ENCODE measurements around the gene XPA. TPM values are rescaled to one million over a fixed set of nuclear protein-coding genes. Genes with fewer than 3 reads are reported as not detected.
"Not testable (repeated sequence)": the region's sequence is repeated elsewhere in the genome, so short reads cannot be mapped to it uniquely, and the experiment has no call there.

Gene XPA
- polyA plus RNA-seq, 3 donors = 33.5 to 34.0 (median 34.0) TPM

DNA sequence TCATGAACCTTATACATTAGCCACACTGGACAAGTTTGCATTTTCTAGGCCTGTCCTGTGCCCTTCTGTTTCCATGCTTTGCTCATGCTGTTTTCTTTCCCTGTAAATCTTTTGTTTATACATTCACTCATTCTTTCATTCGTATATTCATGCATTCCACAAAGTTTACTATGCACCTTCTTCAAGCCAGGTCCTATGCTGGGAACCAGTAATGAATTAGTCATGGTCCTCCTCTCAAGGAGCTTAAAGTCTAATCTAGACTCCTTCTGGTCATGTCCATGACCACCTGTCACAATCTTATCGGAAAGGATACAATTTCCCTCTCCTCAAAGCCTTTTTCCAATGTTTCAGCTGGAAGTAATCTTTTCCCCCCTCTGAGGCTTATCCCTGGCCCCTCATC lies 9.1 kb upstream of the XPA start:
- DNase-seq = no peak

DNA sequence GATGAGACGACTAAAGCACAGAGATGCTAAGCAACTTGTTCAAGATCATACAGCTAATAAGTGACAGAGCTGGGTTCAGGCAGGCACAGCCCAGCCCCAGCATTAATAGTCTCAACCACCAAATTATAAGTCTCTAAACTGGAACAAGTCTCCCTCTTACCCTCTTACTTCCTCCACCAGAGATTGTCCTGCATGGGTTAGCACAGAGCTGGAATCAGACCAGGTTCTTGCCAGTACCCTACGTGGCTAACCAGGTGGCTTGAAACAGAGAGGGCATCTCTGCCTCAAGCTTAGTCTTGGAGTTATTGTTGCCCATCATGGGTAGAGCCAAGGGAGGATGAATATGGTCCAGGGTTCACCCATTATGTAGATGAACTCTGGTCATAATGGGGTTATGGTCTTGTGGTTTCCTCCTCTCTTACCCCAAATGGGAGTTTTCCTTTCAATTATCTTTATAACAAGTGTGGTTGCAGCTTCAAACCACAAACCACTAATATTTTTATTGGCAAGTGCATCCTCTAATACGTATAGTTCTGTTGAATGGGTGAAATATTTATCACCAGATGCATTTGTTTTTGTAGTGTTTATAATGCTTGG lies 8.3 kb upstream of the XPA start:
- no peak for DNase-seq

DNA sequence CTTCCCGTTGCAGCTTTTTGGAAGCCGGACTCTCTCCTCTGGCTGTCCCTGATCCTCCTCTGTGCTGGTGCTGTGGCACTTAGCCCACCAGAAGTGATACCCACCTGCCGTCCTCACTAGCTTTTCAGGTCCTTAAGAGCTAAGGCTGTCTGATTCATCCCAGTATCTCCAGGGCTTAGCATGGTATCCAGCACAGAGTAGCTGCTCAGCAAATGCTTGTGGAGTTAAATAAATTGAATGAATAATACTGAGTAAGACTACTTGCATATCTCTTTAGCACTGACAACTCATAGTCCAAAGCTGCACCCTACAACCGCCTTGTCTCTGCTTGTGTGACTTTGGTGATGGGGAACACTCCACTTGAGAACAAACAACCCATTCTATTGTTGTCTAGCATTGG lies 7.7 kb upstream of the XPA start:
- DNase-seq = no peak

DNA sequence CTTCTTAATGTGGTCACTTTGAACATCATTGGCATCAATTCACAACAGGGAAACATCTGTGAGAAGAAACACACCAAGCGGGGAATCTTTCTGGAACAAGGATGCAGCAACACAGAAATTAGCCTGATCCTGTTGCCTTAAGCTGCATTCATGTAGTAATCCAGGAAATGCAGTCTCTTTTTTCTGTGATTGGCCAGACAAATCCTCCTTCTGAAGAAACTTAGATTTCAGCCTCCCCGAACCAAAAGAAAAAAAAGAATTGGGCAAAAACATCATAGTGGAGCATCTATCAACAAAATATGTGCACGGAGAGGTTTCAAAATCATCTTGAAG lies 7.2 kb upstream of the XPA start:
- DNase-seq = no peak

DNA sequence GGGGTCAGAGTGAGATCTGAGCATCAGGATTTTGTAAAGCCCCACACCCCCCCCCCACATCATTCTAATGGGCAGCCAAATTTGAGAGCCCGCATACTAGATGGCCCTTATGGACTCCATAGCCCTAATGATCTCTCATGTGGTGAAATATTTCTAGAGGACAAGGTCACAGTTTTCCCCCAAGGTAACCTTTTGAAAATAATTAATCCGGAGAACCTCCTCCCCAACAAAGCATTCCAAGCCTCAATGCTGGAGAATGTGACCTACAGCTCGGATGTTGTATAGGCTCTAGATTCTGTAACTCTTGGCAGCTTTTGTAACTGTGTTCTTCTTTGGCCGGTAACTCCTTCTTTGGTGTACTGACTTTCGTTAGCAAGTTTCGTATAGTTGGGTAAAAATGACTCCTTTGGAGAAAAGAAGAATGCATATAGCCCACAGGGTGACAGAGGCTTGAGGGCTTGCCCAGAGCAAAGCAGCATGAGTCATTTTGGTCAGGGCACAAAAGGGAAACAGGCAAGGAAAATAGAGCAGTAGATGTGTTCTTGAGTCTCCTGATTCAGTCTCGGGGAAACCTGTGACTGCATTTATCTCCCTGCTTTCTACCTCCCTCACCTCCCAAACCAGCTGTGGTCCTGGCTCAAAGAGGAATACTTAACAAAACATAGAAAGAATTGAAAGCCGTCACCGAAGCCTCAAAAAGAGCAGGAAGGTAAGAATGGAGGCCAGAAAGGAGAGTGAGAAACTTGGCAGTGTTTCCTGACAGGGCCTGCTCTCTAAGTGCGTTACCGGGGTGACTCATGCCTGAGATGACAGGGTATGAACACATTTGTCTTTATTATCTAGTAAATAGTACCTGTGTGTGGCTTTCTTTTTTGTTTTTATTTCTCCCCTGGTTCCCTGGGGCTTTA lies 6.6 kb upstream of the XPA start:
- no peak for DNase-seq

DNA sequence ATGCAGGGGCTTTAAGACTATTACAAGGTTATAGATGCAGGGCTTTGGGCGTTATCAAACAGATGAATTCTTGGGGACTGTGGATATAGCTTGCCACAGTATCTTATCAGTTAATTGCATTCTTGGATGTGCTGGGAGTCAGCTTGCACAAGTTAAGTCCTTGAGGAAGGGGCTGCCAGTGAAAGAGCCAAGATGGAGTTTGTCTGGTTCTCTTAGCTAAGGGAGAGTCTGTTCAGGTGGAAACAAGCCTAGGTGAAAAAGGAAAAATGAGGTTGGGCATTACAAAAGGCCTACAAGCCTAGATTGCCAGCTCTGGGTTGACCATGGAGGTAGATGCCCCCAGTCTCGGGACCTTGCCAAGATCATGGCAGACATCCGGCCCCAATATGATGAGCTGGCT lies 2.7 kb upstream of the XPA start:
- not testable (repeated sequence) for DNase-seq

DNA sequence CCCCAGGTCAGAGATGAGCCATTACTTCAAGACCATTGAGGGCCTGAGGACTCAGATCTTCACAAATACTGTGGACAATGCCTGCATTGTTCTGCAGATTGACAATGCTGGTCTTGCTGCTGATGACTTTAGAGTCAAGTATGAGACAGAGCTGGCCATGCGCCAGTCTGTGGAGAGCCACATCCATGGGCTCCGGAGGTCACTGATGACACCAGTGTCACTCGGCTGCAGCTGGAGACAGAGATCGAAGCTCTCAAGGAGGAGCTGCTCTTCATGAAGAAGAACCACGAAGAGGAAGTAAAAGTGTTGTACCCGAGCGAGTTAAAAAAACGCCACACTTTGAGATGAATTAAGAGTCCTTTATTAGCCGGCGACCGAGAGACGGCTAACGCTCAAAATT lies 2.1 kb upstream of the XPA start:
- not testable (repeated sequence) for DNase-seq

DNA sequence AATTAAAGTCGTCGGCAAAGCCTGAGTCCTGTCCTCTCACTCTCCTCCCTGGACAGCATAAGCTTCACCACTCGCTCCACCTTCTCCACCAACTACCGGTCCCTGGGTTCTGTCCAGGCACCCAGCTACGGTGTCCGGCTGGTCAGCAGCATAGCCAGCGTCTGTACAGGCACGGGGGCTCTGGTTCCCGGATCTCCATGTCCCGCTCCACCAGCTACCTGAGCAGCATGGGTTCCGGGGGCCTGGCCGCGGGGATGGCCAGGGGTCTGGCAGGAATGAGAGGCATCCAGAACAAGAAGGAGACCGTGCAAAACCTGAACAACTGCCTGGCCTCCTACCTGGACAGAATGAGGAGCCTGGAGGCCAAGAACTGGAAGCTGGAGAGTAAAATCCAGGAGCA lies 1.7 kb upstream of the XPA start:
- DNase-seq = no peak

DNA sequence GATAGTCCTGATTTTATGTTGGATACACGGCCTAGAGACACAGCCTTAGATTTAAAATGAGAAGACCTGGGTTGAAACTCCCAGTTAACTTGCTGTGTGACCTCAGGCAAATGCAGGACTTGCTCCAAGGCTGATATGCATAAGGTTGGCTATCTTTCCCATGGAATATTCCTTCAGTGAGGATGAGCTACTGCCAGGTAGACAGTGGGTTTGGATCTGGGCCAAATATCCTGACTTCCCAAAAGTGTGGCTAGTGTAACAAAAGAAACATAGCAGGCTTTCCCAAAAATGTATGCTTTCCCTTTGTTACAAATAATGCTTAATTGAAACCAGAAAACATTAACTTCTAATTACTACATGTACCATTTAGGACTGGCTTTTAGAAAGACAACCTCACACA lies 697 bp upstream of the XPA start:
- no peak for DNase-seq

DNA sequence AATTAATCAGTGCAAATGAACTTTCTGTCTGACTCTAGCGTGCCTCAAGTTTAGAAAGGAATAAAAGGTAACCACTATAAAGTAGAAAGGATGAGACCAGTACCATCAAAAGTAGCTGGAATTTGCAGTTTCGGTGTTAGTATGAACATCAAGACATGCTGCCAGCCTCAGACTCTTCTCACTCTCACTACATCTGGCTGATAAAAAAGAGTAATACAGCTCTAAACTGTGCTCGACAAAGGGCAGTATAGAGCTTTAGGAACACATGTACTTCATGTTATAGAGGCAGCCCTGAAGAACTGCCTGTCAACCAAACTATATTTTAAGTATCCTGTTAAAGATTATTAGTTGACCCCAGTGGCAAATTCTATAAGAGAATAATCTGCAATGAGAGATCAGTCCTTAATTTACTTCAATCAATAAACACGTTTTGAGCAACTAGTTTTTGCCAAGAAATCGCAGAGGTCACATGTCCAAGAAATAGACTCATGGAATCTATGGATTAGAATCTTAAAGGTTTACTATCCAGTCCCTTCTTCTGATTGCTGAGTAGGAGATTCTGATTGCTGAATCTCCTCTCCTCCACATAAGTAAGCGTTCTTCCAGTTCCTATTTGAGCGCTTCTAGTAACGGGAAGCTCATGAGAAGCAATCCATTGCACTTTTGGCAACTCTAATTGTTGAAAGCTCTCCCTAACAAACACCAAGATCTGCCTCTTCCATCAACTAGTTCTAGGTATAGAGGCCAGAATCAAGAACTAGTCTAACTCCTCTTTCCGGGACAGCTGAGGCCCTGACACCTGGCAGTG lies 941 bp downstream of the XPA start:
- DNase-seq = no peak

DNA sequence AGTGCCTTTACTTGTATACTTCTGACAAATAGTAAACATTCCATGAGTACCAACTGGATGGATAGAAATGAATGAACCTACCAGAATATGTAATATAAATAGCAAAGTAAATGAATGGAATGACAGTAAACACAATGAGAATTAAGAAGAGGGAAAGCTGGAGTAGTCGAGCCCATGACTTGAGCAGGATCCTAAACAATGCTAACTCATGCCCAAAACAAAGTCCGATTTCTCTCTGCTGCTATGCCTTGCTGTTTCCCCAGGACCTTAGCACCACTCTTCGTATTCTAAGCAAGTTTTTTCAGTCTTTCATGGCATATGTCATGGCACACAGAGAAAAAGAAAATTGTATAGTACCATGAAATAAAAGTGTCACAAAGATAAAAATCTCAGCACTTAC lies 1.8 kb downstream of the XPA start:
- DNase-seq = no peak

DNA sequence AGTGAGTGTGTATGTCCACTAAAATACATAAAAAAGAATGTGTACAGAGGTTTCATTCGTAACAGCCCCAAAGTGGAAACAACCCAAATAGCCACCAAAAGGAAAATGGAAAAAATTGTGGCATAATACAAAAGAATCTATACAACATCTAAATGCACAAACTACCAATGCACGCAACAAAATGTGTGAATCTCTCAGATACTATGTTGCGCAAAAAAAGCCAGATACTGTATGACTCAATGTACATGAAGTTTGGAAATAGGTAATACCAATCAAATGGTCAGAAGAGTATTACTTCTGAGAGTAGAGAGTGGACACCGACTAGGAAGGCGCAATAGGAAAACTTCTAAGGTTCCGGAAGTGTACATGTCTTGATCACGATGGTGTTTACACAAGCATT lies 2.4 kb downstream of the XPA start:
- no peak for DNase-seq

DNA sequence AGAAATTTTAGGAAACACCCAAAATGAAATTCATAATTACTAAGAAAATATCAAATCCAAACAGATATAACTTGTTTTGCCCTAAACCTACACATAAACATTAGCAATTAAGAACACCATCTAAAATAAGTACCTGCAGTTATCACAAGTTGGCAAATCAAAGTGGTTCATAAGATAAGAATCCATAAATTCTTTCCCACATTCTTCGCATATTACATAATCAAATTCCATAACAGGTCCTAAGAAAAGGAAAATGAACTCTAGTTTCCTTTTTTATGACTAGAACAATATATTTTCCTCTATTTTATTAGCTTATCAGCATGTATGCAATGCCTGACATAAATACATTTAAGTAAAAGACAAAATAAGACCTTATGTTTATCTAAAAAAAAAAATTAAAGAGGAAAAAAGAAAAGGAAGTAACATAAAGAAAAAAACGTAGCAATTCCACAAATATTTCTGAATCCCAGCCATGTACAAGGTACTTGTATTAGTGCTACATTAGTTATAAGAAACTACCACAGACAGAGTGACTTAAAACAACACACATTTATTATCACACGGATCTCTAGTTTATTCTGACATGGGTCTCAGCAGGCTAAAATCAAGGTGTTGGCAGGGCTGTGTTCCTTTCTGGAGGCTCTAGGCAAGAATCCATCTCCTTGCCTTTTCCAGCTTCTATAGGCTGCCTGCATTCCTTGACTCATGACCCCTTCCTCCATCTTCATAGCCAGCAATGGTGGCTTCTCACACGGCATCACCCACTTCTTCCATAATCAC lies 7.5 kb downstream of the XPA start:
- DNase-seq = no peak

DNA sequence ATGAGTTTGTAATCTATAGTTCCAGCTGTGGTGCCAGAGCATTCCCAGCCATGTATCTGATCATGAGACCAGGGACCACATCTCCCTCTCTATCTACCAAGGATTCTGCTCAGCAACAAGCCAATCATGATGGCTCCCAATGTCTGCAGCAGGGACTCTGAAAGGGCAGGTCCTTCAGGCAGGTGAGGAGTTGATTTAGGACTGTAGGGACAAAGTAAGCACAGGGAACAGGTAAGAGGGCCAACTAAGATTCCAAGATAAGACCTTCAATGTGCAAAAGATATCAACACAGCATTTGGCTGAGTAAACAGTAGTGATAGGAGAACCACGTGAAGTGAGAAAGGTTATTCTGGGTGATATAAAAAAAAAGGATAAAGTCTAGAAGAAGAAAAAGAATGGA lies 8.5 kb downstream of the XPA start:
- no peak for DNase-seq

DNA sequence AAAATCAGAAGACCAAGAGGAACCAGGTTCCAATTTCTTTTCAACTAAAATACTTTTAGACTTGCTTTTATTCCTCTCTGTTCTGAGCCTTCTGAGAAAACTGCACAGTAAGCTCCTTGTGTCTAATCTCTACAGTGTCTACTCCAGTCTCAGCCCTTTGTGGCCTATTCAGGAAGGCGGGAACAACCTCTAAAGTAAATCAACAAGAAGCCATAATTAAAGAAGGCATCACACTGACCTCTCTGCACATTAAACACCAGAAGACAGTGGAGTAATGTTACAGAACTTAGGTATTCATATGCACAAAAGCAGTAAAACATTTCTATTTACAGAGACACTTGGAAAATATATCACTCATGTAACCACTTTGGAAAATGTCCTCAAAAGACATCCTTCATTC lies 14.9 kb downstream of the XPA start:
- no peak for DNase-seq

DNA sequence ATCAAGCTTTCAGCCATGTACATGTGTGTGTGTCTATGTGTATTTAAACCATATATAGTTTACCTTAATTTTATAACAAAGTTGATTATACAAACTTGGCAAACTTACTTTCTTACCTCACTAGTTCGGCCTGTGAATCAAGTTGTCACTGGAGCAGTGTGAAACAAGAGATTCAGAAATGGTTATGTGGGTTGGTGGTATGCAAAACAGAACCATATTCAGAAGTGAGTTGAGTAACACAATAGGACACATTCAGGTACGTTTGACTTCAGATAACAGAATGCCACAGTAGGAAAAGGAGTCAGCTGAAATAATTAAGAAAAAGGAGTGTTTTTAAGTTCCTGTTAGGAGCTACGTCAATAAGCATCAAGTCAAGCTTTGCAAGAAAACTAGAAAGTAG lies 21.5 kb downstream of the XPA start:
- DNase-seq = no peak

DNA sequence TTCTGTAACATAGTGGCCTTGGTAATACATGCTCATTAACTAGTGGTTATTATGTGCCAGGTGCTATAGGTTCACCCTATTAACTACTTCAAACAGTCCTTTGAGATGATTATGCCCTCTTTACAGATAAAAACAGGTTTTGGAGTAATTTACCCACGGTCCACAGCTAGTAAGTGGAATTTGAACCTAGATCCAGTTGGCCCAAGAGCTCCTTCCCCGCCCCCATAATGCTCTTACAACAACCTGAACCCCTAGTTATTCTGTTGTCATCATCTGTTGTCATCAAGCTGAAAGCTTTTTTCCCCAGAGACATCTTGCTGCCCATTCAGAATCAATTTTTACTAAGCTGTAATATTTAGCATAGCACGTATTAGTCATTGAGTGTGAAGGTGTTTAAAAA lies 23.2 kb downstream of the XPA start:
- DNase-seq = no peak

DNA sequence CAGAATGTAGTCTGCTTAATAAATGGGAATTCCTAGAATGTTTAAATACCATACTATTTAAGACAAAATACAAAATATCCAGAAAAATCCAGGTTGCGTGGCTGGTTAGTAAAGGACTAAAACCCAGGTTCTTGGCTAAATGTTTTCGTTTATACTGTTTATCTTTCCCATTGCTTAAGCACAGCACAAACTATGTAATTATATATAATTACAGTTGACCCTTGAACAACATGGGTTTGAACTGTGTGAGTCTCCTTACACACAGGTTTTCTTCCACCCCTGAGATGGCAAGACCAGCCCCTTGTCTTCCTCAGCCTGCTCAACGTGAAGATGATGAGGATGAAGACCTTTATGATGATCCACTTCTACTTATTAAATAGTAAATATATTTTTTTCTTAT lies 24.7 kb downstream of the XPA start:
- DNase-seq = no peak

DNA sequence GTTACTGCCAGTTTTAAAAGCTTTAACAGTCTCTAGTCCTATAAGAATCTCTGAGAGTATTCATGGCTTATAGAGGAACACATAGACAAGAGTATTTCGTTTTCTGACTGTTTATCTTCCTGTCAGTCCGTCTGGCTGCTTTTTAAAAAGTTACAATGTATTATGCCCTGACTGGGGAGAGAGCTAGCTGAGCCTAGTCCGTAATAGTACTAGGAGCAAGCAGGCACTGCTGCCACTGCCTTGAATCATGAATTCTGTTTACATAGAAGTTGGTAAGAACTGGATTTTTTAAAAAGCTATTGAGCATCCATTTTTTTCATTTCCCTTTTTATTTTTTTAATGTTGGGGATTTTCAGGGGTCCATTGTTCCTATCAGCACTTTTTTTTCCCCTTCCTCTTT lies 26.6 kb downstream of the XPA start:
- no peak for DNase-seq

DNA sequence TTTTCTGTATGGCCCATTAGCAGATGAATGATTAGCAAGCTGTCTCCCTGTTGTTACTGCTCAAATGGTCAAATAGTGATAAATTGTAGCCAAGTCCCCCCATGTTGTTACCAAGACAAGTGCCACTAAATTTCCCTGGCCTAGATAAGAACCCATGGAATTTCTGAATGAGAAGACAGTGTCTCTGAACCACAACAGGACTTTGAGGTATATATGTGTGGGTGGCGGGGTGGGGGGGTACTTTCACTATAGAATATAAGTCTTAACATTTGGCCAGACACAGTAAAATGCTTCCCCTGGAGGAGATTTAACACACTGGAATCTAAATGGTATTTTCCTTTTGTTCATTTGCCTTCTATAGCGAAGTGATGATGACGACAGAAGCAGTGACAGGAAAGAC lies 28.7 kb downstream of the XPA start:
- no peak for DNase-seq

DNA sequence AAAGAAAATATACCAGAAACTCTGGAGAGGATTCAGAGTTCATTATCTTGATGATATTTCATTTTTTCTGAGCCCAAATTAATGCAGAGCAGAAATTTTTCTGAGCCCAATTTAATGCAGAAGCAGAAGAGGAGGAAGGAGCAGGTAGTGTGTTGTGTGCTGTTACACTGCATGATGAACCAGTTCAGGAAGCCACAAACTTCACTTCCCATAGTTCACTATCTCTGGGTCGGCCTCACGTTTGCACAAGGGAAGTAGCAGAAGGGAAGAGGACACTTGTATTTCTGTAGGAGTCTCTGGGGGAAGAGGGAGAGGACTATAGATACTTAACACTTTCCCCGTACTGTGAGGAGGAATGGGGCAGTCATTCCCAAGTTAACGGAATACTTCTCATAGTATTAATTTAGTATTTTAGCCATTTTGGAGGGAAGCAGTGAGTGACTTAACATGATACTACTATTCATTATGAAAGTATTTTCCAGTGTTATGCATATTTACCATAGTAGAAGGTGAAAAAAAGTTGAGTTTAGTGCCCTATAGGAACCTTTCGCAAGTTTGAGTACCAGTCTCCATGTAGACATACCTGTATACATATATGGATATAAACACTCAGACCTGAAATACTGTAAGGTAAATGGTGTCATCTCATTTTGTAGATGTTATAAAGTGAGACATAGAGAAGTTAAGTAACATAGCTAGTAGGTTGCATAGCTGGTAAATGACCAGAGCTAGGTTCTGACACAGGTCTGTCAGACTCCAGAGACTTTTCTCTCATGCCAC lies 30.0 kb downstream of the XPA start:
- DNase-seq = no peak

DNA sequence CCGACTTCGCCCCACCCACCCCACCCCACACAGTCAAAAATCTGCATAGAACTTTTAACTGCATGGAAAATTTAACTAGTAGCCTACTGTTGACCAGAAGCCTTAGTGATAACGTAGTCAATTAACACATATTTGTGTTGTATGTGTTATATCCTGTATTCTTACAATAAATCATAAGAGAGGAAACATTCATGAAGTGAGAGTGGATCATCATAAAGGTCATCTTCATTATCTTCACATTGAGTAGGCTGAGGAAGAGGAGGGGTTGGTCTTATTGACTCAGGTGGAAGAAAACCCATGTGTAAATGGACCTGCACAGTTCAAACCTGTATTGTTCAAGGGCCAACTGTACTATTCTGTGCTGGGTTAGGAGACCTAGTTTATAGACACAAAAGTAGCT lies 31.4 kb downstream of the XPA start:
- no peak for DNase-seq
